T-helper 1 cell treated with Interleukin-12 subunit alpha and Interleukin-12 subunit beta and Interleukin-4 antibody, amounts not matched to agents 30 μg/mL and 1 μg/mL, for 36 hours (primary cell): ENCODE results near the gene ADGRL4.
"Not testable (repeated sequence)": the region's sequence is repeated elsewhere in the genome, so short reads cannot be mapped to it uniquely, and the experiment has no call there.

Experiments used
- H3K27ac Mint-ChIP-seq: one replicate; pipeline ENCODE4 v1.8.0; 2021; ENCODE audit warnings: mild to moderate bottlenecking, mixed read lengths
- H3K27me3 Mint-ChIP-seq: one replicate; pipeline ENCODE4 v1.8.0; 2021; ENCODE audit warnings: low read depth, mixed read lengths
- H3K36me3 Mint-ChIP-seq: one replicate; pipeline ENCODE4 v1.8.0; 2021; ENCODE audit warnings: low read depth, mixed read lengths
- H3K4me1 Mint-ChIP-seq: one replicate; pipeline ENCODE4 v1.8.0; 2021; ENCODE audit warnings: low read depth, mixed read lengths
- H3K4me3 Mint-ChIP-seq: one replicate; pipeline ENCODE4 v1.8.0; 2021; ENCODE audit warnings: mild to moderate bottlenecking, moderate library complexity, mixed read lengths
- H3K9me3 Mint-ChIP-seq: one replicate; pipeline ENCODE4 v1.8.0; 2021; ENCODE audit warnings: mixed read lengths

The ADGRL4 gene

DNA sequence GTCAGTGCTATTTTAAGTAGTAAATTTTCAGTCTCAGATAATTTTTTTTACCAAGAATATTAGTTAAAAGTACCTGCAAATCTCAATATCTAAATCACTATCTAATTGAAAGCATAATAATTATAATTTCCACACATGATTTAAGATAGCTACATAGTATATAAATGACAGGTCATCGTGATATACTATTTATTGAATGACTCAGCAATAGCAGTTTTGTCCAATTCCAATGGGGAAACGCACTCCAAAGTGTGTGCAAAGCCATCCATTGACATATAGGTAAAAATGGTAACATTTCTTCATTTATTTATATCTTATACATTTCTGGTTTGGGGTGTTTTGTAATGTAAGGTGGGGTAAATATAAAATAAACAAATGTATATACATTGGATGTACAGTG is 19.5 kb downstream of the ADGRL4 start:
- no peaks in the 10 kb centered on the region for H3K36me3 Mint-ChIP-seq
- H3K9me3 Mint-ChIP-seq, result peaks cover 10% of the 10 kb centered on the region
- H3K4me1 Mint-ChIP-seq, result no peaks in the 10 kb centered on the region
- H3K4me3 Mint-ChIP-seq, result no peak overlapping the region
- no peaks in the 10 kb centered on the region for H3K27me3 Mint-ChIP-seq
- H3K27ac Mint-ChIP-seq, result no peak overlapping the region

DNA sequence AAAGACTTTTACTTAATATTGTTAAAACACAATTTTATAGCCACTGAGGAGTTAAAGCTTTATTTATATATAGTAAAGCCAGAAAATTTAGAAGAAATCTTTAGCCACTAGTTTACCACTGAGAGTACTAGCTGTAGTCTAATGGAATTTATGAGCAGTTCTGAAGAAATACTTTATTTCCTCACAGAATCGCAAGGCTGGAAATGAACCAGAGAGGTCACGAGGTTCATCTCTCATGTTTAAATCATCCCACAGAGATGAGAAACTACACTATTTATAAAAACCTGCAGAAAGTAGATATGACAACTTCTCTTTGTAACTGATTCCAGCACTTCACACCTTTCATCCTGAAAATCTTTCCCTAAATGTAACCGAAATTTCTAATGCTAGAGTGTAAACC is 26.0 kb downstream of the ADGRL4 start:
- H3K27ac Mint-ChIP-seq, result no peak overlapping the region
- H3K4me1 Mint-ChIP-seq, result no peaks in the 10 kb centered on the region
- peaks cover 2% of the 10 kb centered on the region for H3K9me3 Mint-ChIP-seq
- no peaks in the 10 kb centered on the region for H3K27me3 Mint-ChIP-seq
- H3K36me3 Mint-ChIP-seq, result no peaks in the 10 kb centered on the region
- no peak overlapping the region for H3K4me3 Mint-ChIP-seq

DNA sequence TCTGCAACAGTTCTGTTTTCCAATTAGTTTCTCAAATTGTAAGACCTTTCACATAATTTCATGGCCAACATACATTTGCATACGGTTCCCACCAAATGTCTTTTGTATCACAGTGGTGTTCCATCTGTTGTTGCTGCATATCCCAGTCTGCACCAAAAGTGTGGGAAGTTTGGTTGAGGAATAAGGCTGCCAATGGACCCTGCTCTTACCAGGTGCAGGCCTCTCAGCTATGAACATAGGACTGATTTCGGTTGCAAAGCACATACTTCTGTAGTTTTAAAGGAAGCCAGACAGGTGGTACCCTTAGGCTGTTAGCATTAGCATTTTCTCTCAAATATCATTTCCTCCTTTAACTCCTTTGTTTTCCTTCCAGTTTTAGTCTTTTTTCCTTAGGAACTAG is 33.8 kb downstream of the ADGRL4 start:
- no peak overlapping the region for H3K4me3 Mint-ChIP-seq
- H3K4me1 Mint-ChIP-seq, result no peaks in the 10 kb centered on the region
- H3K36me3 Mint-ChIP-seq, result no peaks in the 10 kb centered on the region
- H3K27me3 Mint-ChIP-seq, result no peaks in the 10 kb centered on the region
- no peak overlapping the region for H3K27ac Mint-ChIP-seq
- no peaks in the 10 kb centered on the region for H3K9me3 Mint-ChIP-seq

DNA sequence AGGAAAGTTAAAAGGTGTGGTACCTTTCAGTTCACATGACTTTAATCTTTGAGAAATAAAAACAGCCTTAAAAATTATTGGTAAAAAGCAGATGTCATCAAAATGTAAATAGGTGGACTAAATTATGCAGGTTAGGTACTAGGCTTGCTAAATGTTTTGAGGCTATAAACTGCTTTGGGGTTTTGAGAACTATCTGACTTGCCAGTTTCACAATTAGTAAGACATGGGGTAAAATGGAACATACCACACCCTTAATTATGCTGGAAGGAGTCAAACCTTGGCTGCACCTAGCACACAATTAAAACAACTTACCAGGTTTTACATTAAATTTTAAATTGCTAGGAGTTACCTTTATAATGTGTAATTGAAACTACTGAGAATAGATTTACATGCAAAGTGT is 39.4 kb downstream of the ADGRL4 start:
- not testable (repeated sequence) for H3K27ac Mint-ChIP-seq, H3K4me1 Mint-ChIP-seq, H3K27me3 Mint-ChIP-seq

DNA sequence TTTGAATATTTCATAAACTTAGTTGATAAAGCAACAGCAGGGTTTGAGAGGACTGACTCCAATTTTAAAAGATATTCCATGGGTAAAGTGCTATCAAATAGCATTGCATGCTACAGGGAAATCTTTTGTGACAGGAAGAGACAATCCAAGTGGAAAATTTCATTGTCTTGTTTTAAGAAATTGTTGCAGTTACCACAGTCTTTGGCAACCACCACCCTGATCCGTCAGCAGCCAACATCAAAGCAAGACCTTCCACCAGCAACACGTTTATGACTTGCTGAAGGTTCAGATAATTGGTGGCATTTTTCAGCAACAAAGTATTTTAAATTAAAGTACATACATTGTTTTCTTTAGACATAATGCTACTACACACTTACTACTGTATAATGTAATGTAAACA is 47.8 kb downstream of the ADGRL4 start:
- H3K36me3 Mint-ChIP-seq, result no peaks in the 10 kb centered on the region
- H3K4me1 Mint-ChIP-seq, result no peaks in the 10 kb centered on the region
- peaks cover 5% of the 10 kb centered on the region for H3K9me3 Mint-ChIP-seq
- H3K27ac Mint-ChIP-seq, result no peak overlapping the region
- no peaks in the 10 kb centered on the region for H3K27me3 Mint-ChIP-seq
- no peak overlapping the region for H3K4me3 Mint-ChIP-seq

More for the DNA sequence above, 39.4 kb downstream of the ADGRL4 start:
- peaks cover 16% of the 10 kb centered on the region for H3K9me3 Mint-ChIP-seq
- not testable (repeated sequence) for H3K36me3 Mint-ChIP-seq, H3K4me3 Mint-ChIP-seq

DNA sequence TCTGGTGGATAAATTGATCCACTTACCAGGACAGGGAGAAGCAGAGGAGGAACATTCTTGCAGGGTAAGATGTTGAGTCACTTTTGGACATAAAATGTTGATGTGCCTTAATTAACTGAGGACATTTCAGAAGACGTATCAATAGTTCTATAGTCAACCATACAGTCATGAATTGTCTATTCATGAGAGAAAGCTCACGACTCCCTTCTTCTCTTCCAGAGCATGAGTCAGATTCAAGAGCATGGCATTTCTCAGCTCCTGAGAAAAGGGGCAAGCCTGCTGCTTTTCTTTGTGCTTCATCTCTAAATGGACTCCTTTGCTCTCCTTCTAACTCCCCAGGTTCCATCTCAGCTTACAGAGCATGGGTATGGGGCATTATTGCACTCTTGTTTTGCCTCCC is 55.7 kb downstream of the ADGRL4 start:
- Mint-ChIP-seq H3K4me1 (no peaks in the 10 kb centered on the region), H3K9me3 (no peaks in the 10 kb centered on the region), H3K27ac (no peak overlapping the region), H3K27me3 (no peaks in the 10 kb centered on the region), H3K4me3 (no peak overlapping the region), H3K36me3 (no peaks in the 10 kb centered on the region)

DNA sequence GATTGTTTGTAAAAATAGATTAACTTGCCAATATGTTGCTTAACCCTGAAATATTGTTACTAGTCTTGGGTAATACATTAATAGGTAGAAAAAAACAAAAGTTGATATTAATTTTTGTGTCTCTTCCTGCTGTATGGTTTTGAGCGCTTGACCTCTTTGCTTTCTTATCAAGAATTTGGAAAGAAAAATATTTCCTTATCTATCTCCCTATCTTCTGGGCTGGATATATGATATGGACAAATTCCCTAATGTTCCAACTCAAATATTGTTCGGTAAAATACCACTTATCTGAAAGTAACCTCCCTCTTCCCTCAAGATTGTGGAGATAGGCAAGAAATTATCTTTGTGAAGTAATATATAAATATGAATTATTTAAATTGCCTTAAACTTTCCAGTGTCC is 57.3 kb downstream of the ADGRL4 start:
- no peaks in the 10 kb centered on the region for H3K27me3 Mint-ChIP-seq
- H3K4me1 Mint-ChIP-seq, result no peaks in the 10 kb centered on the region
- no peak overlapping the region for H3K4me3 Mint-ChIP-seq
- H3K27ac Mint-ChIP-seq, result no peak overlapping the region
- no peaks in the 10 kb centered on the region for H3K36me3 Mint-ChIP-seq
- H3K9me3 Mint-ChIP-seq, result no peaks in the 10 kb centered on the region

DNA sequence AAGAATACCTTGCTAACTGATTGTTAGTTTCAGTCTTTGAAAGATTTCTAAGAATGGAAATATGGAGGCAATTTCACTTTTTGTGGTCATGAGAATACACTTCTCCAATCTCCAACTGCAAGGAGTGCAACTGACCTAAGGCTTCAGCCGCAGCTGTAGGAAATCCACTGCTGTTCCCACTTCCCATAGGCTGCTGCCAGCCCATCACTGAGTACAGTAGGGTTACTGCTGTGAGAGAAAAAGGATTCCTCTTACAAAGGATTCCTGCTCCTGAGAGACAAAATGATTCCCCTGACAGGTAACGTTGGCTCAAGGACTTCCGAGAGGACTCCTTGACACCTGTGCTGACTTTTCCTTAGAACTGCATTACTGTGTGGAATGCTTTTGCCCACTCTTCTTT is 87.4 kb downstream of the ADGRL4 start:
- H3K9me3 Mint-ChIP-seq, result no peaks in the 10 kb centered on the region
- no peak overlapping the region for H3K27ac Mint-ChIP-seq
- H3K4me1 Mint-ChIP-seq, result no peaks in the 10 kb centered on the region
- no peak overlapping the region for H3K4me3 Mint-ChIP-seq
- H3K36me3 Mint-ChIP-seq, result no peaks in the 10 kb centered on the region
- no peaks in the 10 kb centered on the region for H3K27me3 Mint-ChIP-seq

DNA sequence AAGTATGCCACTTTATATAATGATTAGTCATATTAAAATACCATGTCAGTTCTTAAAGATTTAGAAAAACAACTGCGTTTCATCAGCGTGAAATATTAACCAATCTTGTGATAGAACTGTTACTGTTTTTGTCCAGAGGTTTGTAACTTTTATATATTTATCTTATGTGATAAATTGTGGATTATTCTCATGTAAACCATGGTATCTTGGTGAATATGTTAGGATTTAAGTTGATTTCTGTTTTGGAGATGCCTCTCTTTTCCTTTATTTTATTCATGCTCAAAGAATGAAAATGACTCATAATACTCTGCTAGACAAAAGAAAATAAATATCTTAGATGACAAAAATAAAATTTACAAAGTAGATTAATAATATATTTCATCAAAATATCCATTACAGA is 88.4 kb downstream of the ADGRL4 start:
- H3K4me3 Mint-ChIP-seq, result no peak overlapping the region
- H3K4me1 Mint-ChIP-seq, result no peaks in the 10 kb centered on the region

DNA sequence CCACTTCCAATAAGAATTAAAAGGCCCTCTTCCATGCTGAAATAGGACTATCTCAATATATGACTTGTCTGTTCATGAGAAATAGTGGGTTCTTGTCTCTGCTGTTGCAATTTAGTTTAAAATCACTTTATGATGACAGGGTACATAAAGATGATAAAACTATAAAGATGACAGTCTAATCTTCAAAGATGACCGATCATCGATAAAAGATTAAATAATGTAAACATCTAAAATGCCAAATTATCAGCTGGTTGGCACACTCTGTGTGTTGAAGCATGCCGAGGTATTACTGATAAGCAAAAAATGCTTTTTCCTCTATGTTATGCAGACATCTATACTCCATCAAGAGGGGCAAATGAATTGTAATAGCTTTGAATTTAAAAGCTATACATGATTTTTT is 89.5 kb downstream of the ADGRL4 start:
- Mint-ChIP-seq H3K4me1 (no peaks in the 10 kb centered on the region), H3K4me3 (no peak overlapping the region), H3K27me3 (no peaks in the 10 kb centered on the region), H3K9me3 (no peaks in the 10 kb centered on the region), H3K27ac (no peak overlapping the region), H3K36me3 (no peaks in the 10 kb centered on the region)

More for the DNA sequence above, 88.4 kb downstream of the ADGRL4 start:
- no peaks in the 10 kb centered on the region for H3K27me3 Mint-ChIP-seq
- no peaks in the 10 kb centered on the region for H3K36me3 Mint-ChIP-seq
- H3K9me3 Mint-ChIP-seq, result no peaks in the 10 kb centered on the region
- no peak overlapping the region for H3K27ac Mint-ChIP-seq

DNA sequence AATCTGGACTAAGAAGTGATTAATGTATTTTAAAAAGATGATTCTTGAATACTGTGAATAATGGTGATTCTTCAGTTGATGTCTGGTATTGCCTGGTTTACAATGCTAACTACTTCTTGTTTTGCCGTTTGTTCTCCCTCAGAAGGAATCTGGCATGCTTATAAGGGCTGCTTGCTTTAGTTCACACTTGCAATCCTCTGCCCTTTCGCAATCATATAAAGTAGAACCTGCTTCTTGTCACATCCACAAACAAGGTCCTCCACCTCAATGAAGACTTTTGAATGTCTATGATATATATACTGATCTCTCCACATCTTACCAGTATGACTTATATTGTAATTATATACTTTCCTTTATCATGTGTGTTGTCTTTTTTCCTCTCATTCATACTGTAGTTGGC is 92.6 kb downstream of the ADGRL4 start:
- Mint-ChIP-seq H3K27ac (no peak overlapping the region), H3K4me3 (no peak overlapping the region), H3K27me3 (no peaks in the 10 kb centered on the region), H3K4me1 (no peaks in the 10 kb centered on the region), H3K9me3 (no peaks in the 10 kb centered on the region), H3K36me3 (no peaks in the 10 kb centered on the region)

DNA sequence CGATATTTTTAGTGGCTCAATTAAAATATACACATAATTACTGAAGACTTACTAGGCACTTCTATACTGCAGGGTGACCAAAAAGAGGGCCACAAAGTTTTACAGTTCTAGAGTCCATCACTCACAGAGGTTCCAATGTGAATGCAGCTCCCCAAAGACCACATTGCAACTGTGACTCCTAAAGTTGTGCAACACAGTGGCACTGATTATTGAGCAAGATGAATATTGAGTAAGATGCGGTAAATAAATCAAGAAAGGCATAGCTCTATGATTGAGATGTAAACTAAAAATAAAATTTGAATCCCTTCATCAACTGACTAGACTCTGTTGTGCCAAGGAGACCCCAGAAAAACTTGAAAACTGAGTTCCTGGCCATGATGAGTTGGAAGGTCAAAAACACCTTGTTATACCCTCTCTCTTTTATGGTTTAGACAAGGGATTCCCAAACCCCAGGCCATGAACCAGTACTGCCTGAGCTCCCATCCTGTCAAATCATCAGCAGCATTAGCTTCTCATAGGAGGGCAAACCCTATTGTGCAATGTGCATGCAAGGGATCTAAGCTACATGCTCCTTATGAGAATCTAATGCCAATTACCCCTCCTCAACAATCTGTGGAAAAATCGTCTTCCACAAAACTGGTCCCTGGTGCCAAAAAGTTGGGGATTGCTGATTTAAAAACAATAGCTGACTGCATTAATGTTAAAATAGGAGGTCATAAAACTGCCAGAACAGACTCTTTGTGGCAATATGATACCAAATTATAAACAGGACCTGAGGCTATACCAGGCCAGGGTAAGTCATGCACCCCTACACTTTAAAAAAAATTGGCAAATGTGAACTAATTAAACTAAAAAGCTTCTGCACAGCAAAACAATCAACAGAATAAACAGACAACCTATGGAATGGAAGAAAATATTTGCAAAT is 94.3 kb downstream of the ADGRL4 start:
- H3K27me3 Mint-ChIP-seq, result no peaks in the 10 kb centered on the region
- no peak overlapping the region for H3K4me3 Mint-ChIP-seq
- H3K4me1 Mint-ChIP-seq, result no peaks in the 10 kb centered on the region
- H3K9me3 Mint-ChIP-seq, result no peaks in the 10 kb centered on the region
- no peaks in the 10 kb centered on the region for H3K36me3 Mint-ChIP-seq
- no peak overlapping the region for H3K27ac Mint-ChIP-seq

DNA sequence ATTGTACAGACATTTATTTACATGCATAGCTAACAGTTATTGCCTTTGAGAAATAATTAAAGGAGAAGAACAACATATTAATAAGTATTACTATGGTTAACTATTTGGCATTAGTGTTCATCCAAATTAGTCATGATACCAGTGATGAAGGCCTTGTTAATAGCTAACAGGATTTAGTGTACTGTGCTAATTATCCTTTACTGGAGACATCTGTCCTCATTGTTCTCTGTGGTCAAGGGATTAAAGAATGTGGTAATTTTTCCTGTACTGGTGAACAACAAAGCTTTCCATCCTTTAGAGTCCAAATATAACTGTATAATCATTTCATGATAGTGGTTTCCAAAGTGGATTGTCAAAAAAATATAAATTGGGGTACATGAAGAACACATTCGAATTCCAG is 103.9 kb downstream of the ADGRL4 start:
- Mint-ChIP-seq H3K4me3 (no peak overlapping the region), H3K4me1 (no peaks in the 10 kb centered on the region), H3K36me3 (no peaks in the 10 kb centered on the region), H3K27ac (no peak overlapping the region), H3K27me3 (no peaks in the 10 kb centered on the region), H3K9me3 (no peaks in the 10 kb centered on the region)

DNA sequence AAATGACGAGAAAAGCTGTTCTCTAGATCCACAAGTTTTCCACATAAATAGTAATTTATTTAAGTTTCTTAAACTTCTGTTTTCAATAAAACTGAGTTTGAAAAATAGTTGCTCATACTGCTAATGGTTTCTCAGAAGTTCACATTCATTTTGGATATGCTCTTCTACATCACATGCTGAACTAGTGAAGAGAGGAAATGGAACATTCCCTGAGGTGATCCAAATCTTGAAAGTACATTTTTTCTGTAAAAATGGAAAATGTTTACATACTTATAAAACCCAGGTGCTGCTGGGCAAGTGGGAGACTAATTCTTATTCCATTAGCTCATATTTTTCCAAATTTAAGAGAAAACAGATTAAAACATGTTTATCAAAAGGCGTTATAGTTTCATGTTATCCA is 111.7 kb downstream of the ADGRL4 start:
- Mint-ChIP-seq H3K27me3 (no peaks in the 10 kb centered on the region), H3K4me1 (no peaks in the 10 kb centered on the region), H3K27ac (no peak overlapping the region), H3K9me3 (no peaks in the 10 kb centered on the region), H3K36me3 (no peaks in the 10 kb centered on the region), H3K4me3 (no peak overlapping the region)

DNA sequence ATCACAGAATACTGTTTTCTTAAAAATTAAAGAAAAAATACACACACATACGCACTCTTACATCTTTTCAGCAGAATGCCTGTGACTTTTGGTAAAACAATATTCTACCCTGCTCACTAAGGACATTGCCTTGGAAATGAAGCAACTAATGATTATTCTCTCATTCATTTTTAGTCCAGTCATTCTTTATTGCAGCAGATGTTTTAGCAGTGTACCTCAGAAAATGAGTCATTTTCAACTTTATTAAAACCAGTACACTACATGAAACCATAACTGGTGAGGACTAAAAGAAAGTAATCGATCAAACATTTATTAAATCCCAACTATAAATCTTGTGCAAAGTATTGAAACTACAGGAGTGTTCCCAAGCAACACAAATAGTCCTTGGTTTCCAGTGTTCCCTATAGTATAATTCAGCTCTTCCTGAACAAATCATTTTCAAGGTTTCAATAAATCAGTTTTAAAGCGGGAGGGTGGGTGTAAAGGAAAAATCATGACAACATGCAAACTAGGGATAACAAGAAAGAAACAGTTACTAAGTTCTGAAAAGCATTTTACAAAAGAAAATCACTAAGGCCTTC is 114.2 kb downstream of the ADGRL4 start:
- H3K27me3 Mint-ChIP-seq, result no peaks in the 10 kb centered on the region
- no peaks in the 10 kb centered on the region for H3K4me1 Mint-ChIP-seq
- H3K4me3 Mint-ChIP-seq, result no peak overlapping the region
- H3K9me3 Mint-ChIP-seq, result no peaks in the 10 kb centered on the region
- H3K27ac Mint-ChIP-seq, result no peak overlapping the region
- H3K36me3 Mint-ChIP-seq, result no peaks in the 10 kb centered on the region
